Panc1 (cell line): Measurements from ENCODE around the gene UGT1A5. TPM values are rescaled to one million over a fixed set of nuclear protein-coding genes. Genes with fewer than 3 reads are reported as not detected.

Experiments used
- ATAC-seq: fragments of 200-7000 bp; cut with Tn5 transposase; 2 replicates; pipeline ENCODE4 v1.9.1; 2020; ENCODE audit warnings: mild to moderate bottlenecking, moderate library complexity
- BruUV-seq: library from RNA; stranded (reverse); fragments of 400-500 nt; replicated peaks from 2 replicates; lab custom pipeline; 2021; lab: Mats Ljungman, UMichigan
- CTCF ChIA-PET: fragments of 300-600 bp; sonication (Branson Sonifier 250); formaldehyde crosslinking; loops from one replicate; lab custom pipeline; 2022; ENCODE audit warnings: antibody characterized with exemption; lab: Charles Lee
- POLR2A ChIA-PET: fragments of 300-600 bp; sonication (Branson Sonifier 250); formaldehyde crosslinking; loops from one replicate; lab custom pipeline; 2022; ENCODE audit warnings: antibody characterized with exemption; lab: Charles Lee
- DNase-seq: peaks from one replicate; pipeline ENCODE4 v3.0.0-alpha.2; 2010; ENCODE audit warnings: low read depth, low spot score
- H3K27ac ChIP-seq: 2 replicates; pipeline ENCODE4 v1.5.1; 2011; ENCODE audit warnings: mild to moderate bottlenecking, low read length, inconsistent platforms
- H3K27me3 ChIP-seq: fragments of 200-500 bp; sonication (Bioruptor generic); 2 replicates; pipeline ENCODE4 v1.6.0; 2014; ENCODE audit warnings: low read length, inconsistent platforms; ENCODE audit not compliant: control insufficient read depth, insufficient read depth
- H3K36me3 ChIP-seq: fragments of 200-500 bp; sonication (Bioruptor generic); 2 replicates; pipeline ENCODE4 v1.5.1; 2014; ENCODE audit warnings: inconsistent platforms, mild to moderate bottlenecking, low read length, moderate library complexity; ENCODE audit not compliant: control insufficient read depth, insufficient read depth
- H3K4me1 ChIP-seq: 2 replicates; pipeline ENCODE4 v1.5.1; 2011; ENCODE audit warnings: inconsistent platforms, mild to moderate bottlenecking, low read length, moderate library complexity; ENCODE audit not compliant: control insufficient read depth, insufficient read depth
- H3K4me3 ChIP-seq, 2 experiments: 2 replicates each; pipeline ENCODE4 v1.5.1; 2011 to 2012; ENCODE audit warnings: low read depth in 2 of 2, low read length in 2 of 2, mild to moderate bottlenecking in 2 of 2, inconsistent platforms in 1 of 2, moderate library complexity in 1 of 2
- H3K9me3 ChIP-seq: fragments of 200-500 bp; sonication (Bioruptor generic); 2 replicates; pipeline ENCODE4 v1.5.1; 2014; ENCODE audit warnings: low read depth, mild to moderate bottlenecking, inconsistent platforms, low read length, moderate library complexity; ENCODE audit not compliant: control insufficient read depth, insufficient read depth
- CTCF ChIP-seq: fragments of 450-650 bp; IDR thresholded peaks from 2 replicates; pipeline ENCODE4 v1.5.1; 2017; ENCODE audit warnings: mild to moderate bottlenecking
- POLR2AphosphoS5 ChIP-seq: IDR thresholded peaks from 2 replicates; pipeline ENCODE4 v1.6.1; 2012; ENCODE audit warnings: mild to moderate bottlenecking, low read depth, low read length, moderate library complexity
- SIN3A ChIP-seq: IDR thresholded peaks from 2 replicates; pipeline ENCODE4 v1.6.1; 2012; ENCODE audit warnings: low read depth, mild to moderate bottlenecking, low read length, moderate library complexity, borderline replicate concordance; ENCODE audit not compliant: insufficient read depth
- TCF7L2 ChIP-seq: IDR thresholded peaks from 2 replicates; pipeline ENCODE4 v1.6.1; 2011; ENCODE audit warnings: mild to moderate bottlenecking, low read depth, low read length, inconsistent platforms
- in situ Hi-C: cut with HindIII; loops from 2 replicates; pipeline ENCODE4 v1.10.0; 2016; ENCODE audit warnings: low sequenced_read_pairs, low pct_unique_long_range_greater_than_20kb
- intact Hi-C: fragments of 100-400 bp; cut with micrococcal nuclease; formaldehyde crosslinking; loops from one replicate; pipeline ENCODE4 v1.10.0; 2022; ENCODE audit not compliant: unreplicated experiment
- total RNA-seq: library from RNA; stranded (reverse); gene quantifications from one replicate; pipeline ENCODE4 v1.2.1, GENCODE V29; 2021; ENCODE audit not compliant: unreplicated experiment
- TF ChIP-seq, protein P1 (sequence below), 2 experiments: IDR thresholded peaks; 2 replicates each; pipeline ENCODE4 v1.6.1; 2011 to 2012; ENCODE audit warnings: low read depth in 2 of 2, control low read depth in 1 of 2, low read length in 1 of 2, mild to moderate bottlenecking in 1 of 2, moderate library complexity in 1 of 2; ENCODE audit not compliant: insufficient read depth in 1 of 2

UGT1A5 gene
- total RNA-seq, 1 experiment from 2014 or later = not detected

- no peaks in the 10 kb centered on the region for H3K36me3 ChIP-seq
- DNase-seq (no peak), ATAC-seq (no peak)
- ChIA-PET POLR2A (no interaction called here), CTCF (no interaction called here)
- H3K27ac ChIP-seq = no peak overlapping the region
- in situ Hi-C loops (no loop called here), intact Hi-C loops (no loop called here)
- H3K4me3 ChIP-seq = no peak overlapping the region
- no peak for TF ChIP-seq CTCF
- TF ChIP-seq, protein P1, sequence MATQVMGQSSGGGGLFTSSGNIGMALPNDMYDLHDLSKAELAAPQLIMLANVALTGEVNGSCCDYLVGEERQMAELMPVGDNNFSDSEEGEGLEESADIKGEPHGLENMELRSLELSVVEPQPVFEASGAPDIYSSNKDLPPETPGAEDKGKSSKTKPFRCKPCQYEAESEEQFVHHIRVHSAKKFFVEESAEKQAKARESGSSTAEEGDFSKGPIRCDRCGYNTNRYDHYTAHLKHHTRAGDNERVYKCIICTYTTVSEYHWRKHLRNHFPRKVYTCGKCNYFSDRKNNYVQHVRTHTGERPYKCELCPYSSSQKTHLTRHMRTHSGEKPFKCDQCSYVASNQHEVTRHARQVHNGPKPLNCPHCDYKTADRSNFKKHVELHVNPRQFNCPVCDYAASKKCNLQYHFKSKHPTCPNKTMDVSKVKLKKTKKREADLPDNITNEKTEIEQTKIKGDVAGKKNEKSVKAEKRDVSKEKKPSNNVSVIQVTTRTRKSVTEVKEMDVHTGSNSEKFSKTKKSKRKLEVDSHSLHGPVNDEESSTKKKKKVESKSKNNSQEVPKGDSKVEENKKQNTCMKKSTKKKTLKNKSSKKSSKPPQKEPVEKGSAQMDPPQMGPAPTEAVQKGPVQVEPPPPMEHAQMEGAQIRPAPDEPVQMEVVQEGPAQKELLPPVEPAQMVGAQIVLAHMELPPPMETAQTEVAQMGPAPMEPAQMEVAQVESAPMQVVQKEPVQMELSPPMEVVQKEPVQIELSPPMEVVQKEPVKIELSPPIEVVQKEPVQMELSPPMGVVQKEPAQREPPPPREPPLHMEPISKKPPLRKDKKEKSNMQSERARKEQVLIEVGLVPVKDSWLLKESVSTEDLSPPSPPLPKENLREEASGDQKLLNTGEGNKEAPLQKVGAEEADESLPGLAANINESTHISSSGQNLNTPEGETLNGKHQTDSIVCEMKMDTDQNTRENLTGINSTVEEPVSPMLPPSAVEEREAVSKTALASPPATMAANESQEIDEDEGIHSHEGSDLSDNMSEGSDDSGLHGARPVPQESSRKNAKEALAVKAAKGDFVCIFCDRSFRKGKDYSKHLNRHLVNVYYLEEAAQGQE (IDR thresholded peaks at IDR 0.05; ENCODE audit: insufficient read depth in 1 of 2, low read depth in 2 of 2, low read length in 1 of 2) = no peak
- TF ChIP-seq SIN3A = no peak
- no peak for TF ChIP-seq POLR2AphosphoS5
- no peak for TF ChIP-seq TCF7L2
- no peaks in the 10 kb centered on the region for H3K27me3 ChIP-seq
- no peaks in the 10 kb centered on the region for H3K9me3 ChIP-seq
- no TSS peak for BruUV-seq
- no peaks in the 10 kb centered on the region for H3K4me1 ChIP-seq
Measured at GRCh38 chr2:233674995-233675394, 37.7 kb upstream of the UGT1A5 start.

- no peaks in the 10 kb centered on the region for H3K4me1 ChIP-seq
- H3K27me3 ChIP-seq = no peaks in the 10 kb centered on the region
- ATAC-seq = no peak
- no peak overlapping the region for H3K4me3 ChIP-seq
- H3K9me3 ChIP-seq = no peaks in the 10 kb centered on the region
- no peak overlapping the region for H3K27ac ChIP-seq
- H3K36me3 ChIP-seq = no peaks in the 10 kb centered on the region
- no peak for DNase-seq
- TF ChIP-seq TCF7L2 (no peak), SIN3A (no peak), CTCF (no peak), POLR2AphosphoS5 (no peak)
- TF ChIP-seq, protein P1 (IDR thresholded peaks at IDR 0.05; ENCODE audit: insufficient read depth in 1 of 2, low read depth in 2 of 2, low read length in 1 of 2) = no peak
- POLR2A ChIA-PET = no interaction called here
- BruUV-seq = no TSS peak
- intact Hi-C loops (no loop called here), in situ Hi-C loops (no loop called here)
- CTCF ChIA-PET = no interaction called here
Measured at GRCh38 chr2:233676046-233676445, 36.7 kb upstream of the UGT1A5 start.
